ENCODE data around the gene ENO1.

GRCh38 chr1:8878448-8878697 is at the start of gene ENO1:
- TF ChIP-seq CTCF (conservative IDR thresholded peaks at IDR 0.05 in 1 of 2, IDR thresholded peaks at IDR 0.05 in 1 of 2; ENCODE audit: extremely low read depth in 1 of 2, insufficient read depth in 1 of 2, low read depth in 1 of 2, low read length in 2 of 2) (no peak), EZH2 (IDR thresholded peaks at IDR 0.05; ENCODE audit: borderline replicate concordance, low read length) (no peak)

Data from mammary epithelial cell (primary cell).